ENCODE results near the gene MMP14.
A peak's percentile ranks its signal among the peaks of the same experiment; 100 is the strongest.
"Not testable (repeated sequence)": the region's sequence is repeated elsewhere in the genome, so short reads cannot be mapped to it uniquely, and the experiment has no call there.

MMP14 gene

DNA sequence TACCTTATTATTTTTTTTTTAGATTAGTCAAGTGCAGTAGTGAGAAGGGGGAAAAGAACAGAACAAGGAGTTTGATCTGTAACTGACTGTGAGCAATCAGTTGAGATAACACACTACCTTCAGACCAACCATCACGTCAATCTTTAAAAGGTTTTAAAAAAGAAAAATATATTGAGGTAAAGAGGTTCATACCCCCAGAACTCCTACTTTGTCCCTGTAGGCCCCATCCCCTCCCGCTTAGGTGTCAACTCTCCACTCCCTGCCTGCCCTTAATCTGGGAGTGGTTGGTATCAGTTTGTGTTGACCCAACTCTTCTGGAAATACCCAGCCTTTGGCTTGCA is 16.2 kb downstream of the MMP14 start:
- TF ChIP-seq, protein P1, sequence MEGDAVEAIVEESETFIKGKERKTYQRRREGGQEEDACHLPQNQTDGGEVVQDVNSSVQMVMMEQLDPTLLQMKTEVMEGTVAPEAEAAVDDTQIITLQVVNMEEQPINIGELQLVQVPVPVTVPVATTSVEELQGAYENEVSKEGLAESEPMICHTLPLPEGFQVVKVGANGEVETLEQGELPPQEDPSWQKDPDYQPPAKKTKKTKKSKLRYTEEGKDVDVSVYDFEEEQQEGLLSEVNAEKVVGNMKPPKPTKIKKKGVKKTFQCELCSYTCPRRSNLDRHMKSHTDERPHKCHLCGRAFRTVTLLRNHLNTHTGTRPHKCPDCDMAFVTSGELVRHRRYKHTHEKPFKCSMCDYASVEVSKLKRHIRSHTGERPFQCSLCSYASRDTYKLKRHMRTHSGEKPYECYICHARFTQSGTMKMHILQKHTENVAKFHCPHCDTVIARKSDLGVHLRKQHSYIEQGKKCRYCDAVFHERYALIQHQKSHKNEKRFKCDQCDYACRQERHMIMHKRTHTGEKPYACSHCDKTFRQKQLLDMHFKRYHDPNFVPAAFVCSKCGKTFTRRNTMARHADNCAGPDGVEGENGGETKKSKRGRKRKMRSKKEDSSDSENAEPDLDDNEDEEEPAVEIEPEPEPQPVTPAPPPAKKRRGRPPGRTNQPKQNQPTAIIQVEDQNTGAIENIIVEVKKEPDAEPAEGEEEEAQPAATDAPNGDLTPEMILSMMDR (conservative IDR thresholded peaks at IDR 0.05), result no peak
- TF ChIP-seq ZFX (IDR thresholded peaks at IDR 0.05), result no peak
- H3K27ac ChIP-seq, result no peak overlapping the region

GRCh38 chr14:22852940-22853767 is 16.8 kb downstream of the MMP14 start:
- no peak overlapping the region for H3K27ac ChIP-seq
- TF ChIP-seq, protein P1 (conservative IDR thresholded peaks at IDR 0.05), result peak; percentile 95
- TF ChIP-seq ZFX (IDR thresholded peaks at IDR 0.05), result no peak

DNA sequence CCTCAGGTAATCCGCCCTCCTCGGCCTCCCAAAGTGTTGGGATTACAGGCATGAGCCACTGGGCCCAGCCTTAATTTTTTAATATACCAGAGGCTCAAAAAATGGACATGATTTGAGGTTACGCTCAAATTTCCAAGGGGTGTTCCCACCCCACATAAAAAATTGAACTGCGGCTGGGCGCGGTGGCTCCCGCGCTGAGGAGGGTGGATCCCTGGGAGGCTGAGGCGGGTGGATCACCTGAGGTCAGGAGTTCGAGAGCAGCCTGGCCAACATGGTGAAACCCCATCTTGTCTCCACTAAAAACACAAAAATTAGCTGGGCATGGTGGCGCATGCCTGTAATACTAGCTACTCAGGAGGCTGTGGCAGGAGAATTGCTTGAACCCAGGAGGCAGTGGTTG is 17.9 kb downstream of the MMP14 start:
- H3K27ac ChIP-seq, result not testable (repeated sequence)

DNA sequence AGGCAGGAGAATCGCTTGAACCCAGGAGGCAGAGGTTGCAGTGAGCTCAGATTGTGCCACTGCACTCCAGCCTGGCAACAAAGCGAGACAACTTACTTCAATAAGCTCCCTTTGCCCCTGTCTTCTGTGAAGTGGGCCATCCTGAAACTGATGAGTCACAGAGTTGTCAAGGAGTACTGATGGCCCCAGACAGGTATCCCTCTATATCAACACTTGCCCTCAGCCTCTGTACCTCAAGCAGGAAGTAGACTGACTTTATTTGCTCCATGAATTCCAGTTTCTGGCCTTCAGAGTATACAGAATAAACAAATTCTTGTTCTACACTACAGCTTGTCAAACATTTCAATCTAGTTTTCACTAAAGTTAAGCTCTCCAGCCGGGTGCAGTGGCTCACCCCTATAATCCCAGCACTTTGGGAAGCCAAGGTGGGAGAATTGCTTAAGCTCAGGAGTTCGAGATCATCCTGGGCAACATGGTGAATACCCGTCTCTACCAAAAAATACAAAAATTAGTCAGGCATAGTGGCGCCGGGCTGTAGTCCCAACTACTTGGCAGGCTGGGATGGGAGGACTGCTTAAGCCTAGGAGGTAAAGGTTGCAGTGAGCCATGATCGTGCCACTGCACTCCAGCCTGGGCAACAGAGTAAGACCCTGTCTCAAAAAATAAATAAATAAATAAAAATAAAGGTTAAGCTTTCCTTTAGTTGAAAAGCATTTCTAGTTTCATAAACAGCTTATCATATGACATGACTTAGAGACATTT is 18.8 kb downstream of the MMP14 start:
- TF ChIP-seq ZFX (IDR thresholded peaks at IDR 0.05), result no peak
- TF ChIP-seq, protein P1 (conservative IDR thresholded peaks at IDR 0.05), result no peak
- H3K27ac ChIP-seq, result no peak overlapping the region

DNA sequence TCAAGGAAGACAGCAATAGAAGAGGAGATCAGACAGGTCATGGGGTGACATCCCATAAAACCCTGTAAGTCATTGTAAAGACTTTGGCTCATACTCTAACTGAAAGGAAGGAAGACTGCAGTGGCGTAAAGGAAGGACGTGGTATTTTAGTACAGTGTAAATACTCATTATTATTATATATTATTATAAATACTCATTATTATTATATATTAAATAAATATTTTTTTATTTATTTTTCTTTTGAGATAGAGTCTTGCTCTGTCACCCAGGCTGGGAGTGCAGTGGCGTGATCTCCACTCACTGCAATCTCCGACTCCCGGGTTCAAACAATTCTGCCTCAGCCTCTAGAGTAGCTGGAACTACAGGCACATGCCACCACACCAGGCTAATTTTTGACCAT is 20.0 kb downstream of the MMP14 start:
- TF ChIP-seq, protein P1 (conservative IDR thresholded peaks at IDR 0.05), result no peak
- no peak for TF ChIP-seq ZFX (IDR thresholded peaks at IDR 0.05)
- H3K27ac ChIP-seq, result no peak overlapping the region

DNA sequence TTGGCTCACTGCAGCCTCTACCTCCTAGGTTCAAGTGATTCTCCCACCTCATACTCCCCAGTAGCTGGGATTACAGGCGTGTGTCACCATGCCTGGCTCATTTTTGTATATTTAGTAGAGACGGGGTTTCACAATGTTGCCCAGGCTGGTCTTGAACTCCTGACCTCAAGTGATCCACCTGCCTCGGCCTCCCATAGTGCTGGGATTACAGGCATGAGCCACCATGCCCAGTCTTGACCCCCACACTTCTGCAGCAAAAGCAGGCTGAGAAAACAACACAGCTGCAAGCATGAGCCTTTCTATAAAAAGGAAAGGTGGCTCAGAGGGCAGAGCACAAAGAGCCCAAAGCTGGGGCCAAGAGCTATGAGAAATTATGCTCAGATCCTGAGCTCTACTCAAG is 24.0 kb downstream of the MMP14 start:
- not testable (repeated sequence) for H3K27ac ChIP-seq

- H3K27ac ChIP-seq, result no peak overlapping the region
- TF ChIP-seq, protein P1 (conservative IDR thresholded peaks at IDR 0.05), result no peak
- TF ChIP-seq ZFX (IDR thresholded peaks at IDR 0.05), result no peak
Measured at GRCh38 chr14:22861651-22862050, 25.3 kb downstream of the MMP14 start.

GRCh38 chr14:22864979-22865378 is 28.6 kb downstream of the MMP14 start:
- no peak overlapping the region for H3K27ac ChIP-seq
- TF ChIP-seq, protein P1 (conservative IDR thresholded peaks at IDR 0.05), result no peak
- TF ChIP-seq ZFX (IDR thresholded peaks at IDR 0.05), result no peak

Measured in C4-2B (cell line).